Mesenchymal stem cell (in vitro differentiated cells and primary cell): ENCODE data around the gene PHRF1.

Experiments used
- DNase-seq: peaks from one replicate; pipeline ENCODE4 v3.0.0-alpha.2; 2013
- H2AFZ ChIP-seq: one replicate; pipeline ENCODE4 v1.6.1; 2013; ENCODE audit warnings: low read depth, mild to moderate bottlenecking, control low read depth, inconsistent platforms, low read length, moderate library complexity
- H2AK5ac ChIP-seq: 2 replicates; pipeline ENCODE4 v1.6.1; 2013; ENCODE audit warnings: low read length, moderate library complexity, mild to moderate bottlenecking, inconsistent platforms; ENCODE audit not compliant: severe bottlenecking
- H2BK120ac ChIP-seq: one replicate; pipeline ENCODE4 v1.6.1; 2013; ENCODE audit warnings: low read depth, mild to moderate bottlenecking, inconsistent platforms, low read length, moderate library complexity
- H2BK12ac ChIP-seq, 2 experiments: one replicate each; pipeline ENCODE4 v1.6.1; 2013; ENCODE audit warnings: inconsistent platforms in 2 of 2, low read length in 2 of 2, mild to moderate bottlenecking in 2 of 2, moderate library complexity in 2 of 2, control low read depth in 1 of 2
- H2BK15ac ChIP-seq: one replicate; pipeline ENCODE4 v1.6.1; 2013; ENCODE audit warnings: mild to moderate bottlenecking, low read depth, inconsistent platforms; ENCODE audit not compliant: poor library complexity, severe bottlenecking
- H2BK5ac ChIP-seq: 2 replicates; pipeline ENCODE4 v1.6.1; 2013; ENCODE audit warnings: low read depth, mild to moderate bottlenecking, low read length, control low read depth, inconsistent platforms; ENCODE audit not compliant: poor library complexity, severe bottlenecking
- H3K14ac ChIP-seq, 2 experiments: one replicate each; pipeline ENCODE4 v1.6.1; 2013; ENCODE audit warnings: inconsistent platforms in 2 of 2, low read length in 2 of 2, control low read depth in 1 of 2, mild to moderate bottlenecking in 1 of 2, moderate library complexity in 1 of 2
- H3K18ac ChIP-seq, 2 experiments: one replicate each; pipeline ENCODE4 v1.6.1; 2013; ENCODE audit warnings: inconsistent platforms in 2 of 2, low read length in 2 of 2, control low read depth in 1 of 2, low read depth in 1 of 2, mild to moderate bottlenecking in 1 of 2
- H3K23ac ChIP-seq, 2 experiments: one replicate each; pipeline ENCODE4 v1.6.1; 2013; ENCODE audit warnings: inconsistent platforms in 2 of 2, low read length in 2 of 2, mild to moderate bottlenecking in 2 of 2, moderate library complexity in 2 of 2, control low read depth in 1 of 2
- H3K27ac ChIP-seq: 2 replicates; pipeline ENCODE4 v1.5.1; 2013; ENCODE audit warnings: mild to moderate bottlenecking, moderate library complexity, low read length, control low read depth, inconsistent platforms; ENCODE audit not compliant: poor library complexity, severe bottlenecking
- H3K27me3 ChIP-seq, 2 experiments: 2 replicates each; pipeline versions ENCODE4 v1.6.1 to v1.7.0; 2013; ENCODE audit warnings: low read length in 2 of 2, mild to moderate bottlenecking in 2 of 2, moderate library complexity in 2 of 2, control low read depth in 1 of 2, inconsistent platforms in 1 of 2; ENCODE audit not compliant: control insufficient read depth in 1 of 2, insufficient read depth in 1 of 2
- H3K36me3 ChIP-seq, 2 experiments: 2 replicates each; pipeline versions ENCODE4 v1.6.1 to v1.7.0; 2013; ENCODE audit warnings: low read length in 2 of 2, control low read depth in 1 of 2, inconsistent platforms in 1 of 2, low read depth in 1 of 2, mild to moderate bottlenecking in 1 of 2; ENCODE audit not compliant: insufficient read depth in 2 of 2, control insufficient read depth in 1 of 2
- H3K4ac ChIP-seq, 2 experiments: one replicate each; pipeline ENCODE4 v1.6.1; 2013; ENCODE audit warnings: inconsistent platforms in 2 of 2, low read length in 2 of 2, mild to moderate bottlenecking in 2 of 2, moderate library complexity in 2 of 2, control low read depth in 1 of 2, low read depth in 1 of 2
- H3K4me1 ChIP-seq: 2 replicates; pipeline ENCODE4 v1.6.1; 2013; ENCODE audit warnings: low read depth, low read length, control low read depth; ENCODE audit not compliant: control insufficient read depth, insufficient read depth
- H3K4me2 ChIP-seq: 2 replicates; pipeline ENCODE4 v1.6.1; 2013; ENCODE audit warnings: low read length, mild to moderate bottlenecking, inconsistent platforms; ENCODE audit not compliant: poor library complexity, severe bottlenecking
- H3K4me3 ChIP-seq, 2 experiments: 2 replicates each; pipeline versions ENCODE4 v1.5.1 to v1.7.0; 2013; ENCODE audit warnings: low read length in 2 of 2, mild to moderate bottlenecking in 2 of 2, control low read depth in 1 of 2, low read depth in 1 of 2; ENCODE audit not compliant: insufficient read depth in 1 of 2
- H3K79me1 ChIP-seq: replicated peaks from 2 replicates; pipeline ENCODE4 v1.6.1; 2013; ENCODE audit warnings: mild to moderate bottlenecking, control low read depth, low read length, inconsistent platforms; ENCODE audit not compliant: poor library complexity, severe bottlenecking
- H3K9ac ChIP-seq: 2 replicates; pipeline ENCODE4 v1.7.0; 2013; ENCODE audit warnings: mild to moderate bottlenecking, low read length, moderate library complexity
- H3K9me3 ChIP-seq: 2 replicates; pipeline ENCODE4 v1.7.0; 2013; ENCODE audit warnings: mild to moderate bottlenecking, low read length; ENCODE audit not compliant: control insufficient read depth
- H4K8ac ChIP-seq: one replicate; pipeline ENCODE4 v1.6.1; 2013; ENCODE audit warnings: inconsistent platforms, mild to moderate bottlenecking, low read length, moderate library complexity
- H4K91ac ChIP-seq: one replicate; pipeline ENCODE4 v1.6.1; 2013; ENCODE audit warnings: mild to moderate bottlenecking, low read length, inconsistent platforms
- WGBS: methylation state at CpG from one replicate; pipeline ENCODE4 v1.1.7; 2013; ENCODE audit warnings: mixed read lengths; 5-methylcytosine and 5-hydroxymethylcytosine counted together

PHRF1 gene

GRCh38 chr11:601573-602245, 25.4 kb downstream of the PHRF1 start:
- no peak overlapping the region for H2BK12ac ChIP-seq
- peaks cover 86 to 88% of the 10 kb centered on the region in 2 experiments for H3K36me3 ChIP-seq
- no peak overlapping the region for H3K14ac ChIP-seq
- no peaks in the 10 kb centered on the region for H3K9me3 ChIP-seq
- no peak for DNase-seq
- H2AK5ac ChIP-seq: no peak overlapping the region
- WGBS: 97% methylated on average over 18 of the region's 23 CpGs
- H3K4me2 ChIP-seq: no peak overlapping the region
- no peak overlapping the region for H3K4me3 ChIP-seq
- no peak overlapping the region for H3K23ac ChIP-seq
- H3K4ac ChIP-seq: no peak overlapping the region
- no peak overlapping the region for H2BK120ac ChIP-seq
- H4K91ac ChIP-seq: no peak overlapping the region
- H3K79me1 ChIP-seq: peaks cover 49% of the 10 kb centered on the region
- H3K27me3 ChIP-seq: no peaks in the 10 kb centered on the region
- H3K4me1 ChIP-seq: peaks cover 4% of the 10 kb centered on the region
- no peak overlapping the region for H4K8ac ChIP-seq
- no peak overlapping the region for H3K9ac ChIP-seq
- no peak overlapping the region for H2BK5ac ChIP-seq
- no peak overlapping the region for H3K27ac ChIP-seq
- H2BK15ac ChIP-seq: no peak overlapping the region
- H2AFZ ChIP-seq: no peak overlapping the region
- no peak overlapping the region for H3K18ac ChIP-seq

GRCh38 chr11:603154-603553, 26.9 kb downstream of the PHRF1 start:
- Histone ChIP-seq H3K36me3 (peaks cover 86 to 90% of the 10 kb centered on the region in 2 experiments), H3K4me3 (no peak overlapping the region), H3K4me2 (no peak overlapping the region), H2BK15ac (no peak overlapping the region), H2AK5ac (no peak overlapping the region), H3K9me3 (no peaks in the 10 kb centered on the region), H3K4ac (no peak overlapping the region), H4K91ac (no peak overlapping the region), H3K9ac (no peak overlapping the region), H3K23ac (no peak overlapping the region), H3K27ac (no peak overlapping the region), H3K18ac (no peak overlapping the region), H4K8ac (no peak overlapping the region), H3K27me3 (no peaks in the 10 kb centered on the region), H2AFZ (no peak overlapping the region), H3K4me1 (peaks cover 4% of the 10 kb centered on the region), H2BK12ac (no peak overlapping the region), H2BK120ac (no peak overlapping the region), H2BK5ac (no peak overlapping the region), H3K14ac (no peak overlapping the region), H3K79me1 (peaks cover 51% of the 10 kb centered on the region)
- 93% methylated on average over 13 of the region's 13 CpGs for WGBS
- DNase-seq: no peak

GRCh38 chr11:605286-606129, 29.2 kb downstream of the PHRF1 start:
- Histone ChIP-seq H3K14ac (no peak overlapping the region), H2BK5ac (no peak overlapping the region), H3K9ac (no peak overlapping the region), H2BK120ac (no peak overlapping the region), H2BK15ac (no peak overlapping the region), H3K27me3 (no peaks in the 10 kb centered on the region), H3K18ac (no peak overlapping the region), H3K4ac (no peak overlapping the region), H2AK5ac (no peak overlapping the region), H3K27ac (no peak overlapping the region), H3K4me2 (no peak overlapping the region), H3K9me3 (no peaks in the 10 kb centered on the region), H3K79me1 (peaks cover 55% of the 10 kb centered on the region), H2BK12ac (no peak overlapping the region), H4K8ac (no peak overlapping the region), H3K23ac (no peak overlapping the region), H3K36me3 (peaks cover 90 to 92% of the 10 kb centered on the region in 2 experiments), H3K4me1 (peaks cover 4% of the 10 kb centered on the region), H2AFZ (no peak overlapping the region), H3K4me3 (no peak overlapping the region), H4K91ac (no peak overlapping the region)
- WGBS: 95% methylated on average over 32 of the region's 33 CpGs
- DNase-seq: no peak

GRCh38 chr11:606245-606644, 30.0 kb downstream of the PHRF1 start:
- no peak overlapping the region for H4K8ac ChIP-seq
- H3K18ac ChIP-seq: no peak overlapping the region
- H3K23ac ChIP-seq: no peak overlapping the region
- peaks cover 4% of the 10 kb centered on the region for H3K4me1 ChIP-seq
- H3K27me3 ChIP-seq: no peaks in the 10 kb centered on the region
- no peak overlapping the region for H2AK5ac ChIP-seq
- H2AFZ ChIP-seq: no peak overlapping the region
- no peak overlapping the region for H2BK120ac ChIP-seq
- H3K4ac ChIP-seq: no peak overlapping the region
- DNase-seq: no peak
- no peaks in the 10 kb centered on the region for H3K9me3 ChIP-seq
- WGBS: 99% methylated on average over 18 of the region's 19 CpGs
- no peak overlapping the region for H2BK5ac ChIP-seq
- H3K9ac ChIP-seq: no peak overlapping the region
- H3K4me3 ChIP-seq: no peak overlapping the region
- no peak overlapping the region for H2BK15ac ChIP-seq
- H2BK12ac ChIP-seq: no peak overlapping the region
- no peak overlapping the region for H3K14ac ChIP-seq
- peaks cover 92 to 96% of the 10 kb centered on the region in 2 experiments for H3K36me3 ChIP-seq
- no peak overlapping the region for H4K91ac ChIP-seq
- H3K4me2 ChIP-seq: no peak overlapping the region
- H3K27ac ChIP-seq: no peak overlapping the region
- peaks cover 55% of the 10 kb centered on the region for H3K79me1 ChIP-seq
